HG02840 (cell line): ENCODE results near the gene CAV3.
"Not testable (repeated sequence)": the region's sequence is repeated elsewhere in the genome, so short reads cannot be mapped to it uniquely, and the experiment has no call there.

Experiments
- ATAC-seq: cut with Tn5 transposase; IDR thresholded peaks from one replicate; pipeline ENCODE4 v1.9.1; 2021; ENCODE audit warnings: mild to moderate bottlenecking, moderate library complexity, moderate number of reproducible peaks; ENCODE audit not compliant: unreplicated experiment, low FRiP score

Gene CAV3

GRCh38 chr3:8733332-8734094 is at the start of gene CAV3:
Gene CAV3, plus strand, starts transcription at chr3:8733802. Its CDS starts 75 bp downstream, at chr3:8733877.
- no peak for ATAC-seq

GRCh38 chr3:8684992-8685391 is 48.6 kb upstream of the CAV3 start:
- not testable (repeated sequence) for ATAC-seq

- not testable (repeated sequence) for ATAC-seq
Observed at GRCh38 chr3:8691295-8691694, 42.3 kb upstream of the CAV3 start.

GRCh38 chr3:8702560-8702959 is 31.0 kb upstream of the CAV3 start:
- ATAC-seq = no peak

- no peak for ATAC-seq
Observed at GRCh38 chr3:8705575-8705974, 28.0 kb upstream of the CAV3 start.

- no peak for ATAC-seq
Observed at GRCh38 chr3:8709287-8709686, 24.3 kb upstream of the CAV3 start.

GRCh38 chr3:8709801-8710507 is 23.6 kb upstream of the CAV3 start:
- ATAC-seq = no peak

- ATAC-seq = no peak
Observed at GRCh38 chr3:8712045-8712907, 21.3 kb upstream of the CAV3 start.

- ATAC-seq = no peak
Observed at GRCh38 chr3:8712908-8713255, 20.7 kb upstream of the CAV3 start.

- ATAC-seq = no peak
Observed at GRCh38 chr3:8713901-8714759, 19.5 kb upstream of the CAV3 start.

- not testable (repeated sequence) for ATAC-seq
Observed at GRCh38 chr3:8715757-8716156, 17.8 kb upstream of the CAV3 start.

GRCh38 chr3:8722808-8723207 is 10.8 kb upstream of the CAV3 start:
- ATAC-seq = no peak

GRCh38 chr3:8723612-8724011 is 10.0 kb upstream of the CAV3 start:
- no peak for ATAC-seq

- no peak for ATAC-seq
Observed at GRCh38 chr3:8724108-8724752, 9.4 kb upstream of the CAV3 start.

GRCh38 chr3:8727605-8728512 is 5.7 kb upstream of the CAV3 start:
- no peak for ATAC-seq

GRCh38 chr3:8729479-8729878 is 4.1 kb upstream of the CAV3 start:
- ATAC-seq = no peak

GRCh38 chr3:8730656-8731055 is 2.9 kb upstream of the CAV3 start:
- no peak for ATAC-seq

GRCh38 chr3:8732413-8732812 is 1.2 kb upstream of the CAV3 start:
- no peak for ATAC-seq
